ENCODE results near the gene RASSF8.

GRCh38 chr12:26032290-26032689, 73.8 kb downstream of the RASSF8 start:
- TF ChIP-seq, protein P1, sequence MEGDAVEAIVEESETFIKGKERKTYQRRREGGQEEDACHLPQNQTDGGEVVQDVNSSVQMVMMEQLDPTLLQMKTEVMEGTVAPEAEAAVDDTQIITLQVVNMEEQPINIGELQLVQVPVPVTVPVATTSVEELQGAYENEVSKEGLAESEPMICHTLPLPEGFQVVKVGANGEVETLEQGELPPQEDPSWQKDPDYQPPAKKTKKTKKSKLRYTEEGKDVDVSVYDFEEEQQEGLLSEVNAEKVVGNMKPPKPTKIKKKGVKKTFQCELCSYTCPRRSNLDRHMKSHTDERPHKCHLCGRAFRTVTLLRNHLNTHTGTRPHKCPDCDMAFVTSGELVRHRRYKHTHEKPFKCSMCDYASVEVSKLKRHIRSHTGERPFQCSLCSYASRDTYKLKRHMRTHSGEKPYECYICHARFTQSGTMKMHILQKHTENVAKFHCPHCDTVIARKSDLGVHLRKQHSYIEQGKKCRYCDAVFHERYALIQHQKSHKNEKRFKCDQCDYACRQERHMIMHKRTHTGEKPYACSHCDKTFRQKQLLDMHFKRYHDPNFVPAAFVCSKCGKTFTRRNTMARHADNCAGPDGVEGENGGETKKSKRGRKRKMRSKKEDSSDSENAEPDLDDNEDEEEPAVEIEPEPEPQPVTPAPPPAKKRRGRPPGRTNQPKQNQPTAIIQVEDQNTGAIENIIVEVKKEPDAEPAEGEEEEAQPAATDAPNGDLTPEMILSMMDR (IDR thresholded peaks at IDR 0.05 in 8 of 11, conservative IDR thresholded peaks at IDR 0.05 in 3 of 11), result no peak
- no peak for TF ChIP-seq POLR2AphosphoS5 (IDR thresholded peaks at IDR 0.05)
- no peak for TF ChIP-seq POLR2A (IDR thresholded peaks at IDR 0.05)

Measured in spleen (tissue), 7 donors.